ENCODE data around the gene ELOVL7.

DNA sequence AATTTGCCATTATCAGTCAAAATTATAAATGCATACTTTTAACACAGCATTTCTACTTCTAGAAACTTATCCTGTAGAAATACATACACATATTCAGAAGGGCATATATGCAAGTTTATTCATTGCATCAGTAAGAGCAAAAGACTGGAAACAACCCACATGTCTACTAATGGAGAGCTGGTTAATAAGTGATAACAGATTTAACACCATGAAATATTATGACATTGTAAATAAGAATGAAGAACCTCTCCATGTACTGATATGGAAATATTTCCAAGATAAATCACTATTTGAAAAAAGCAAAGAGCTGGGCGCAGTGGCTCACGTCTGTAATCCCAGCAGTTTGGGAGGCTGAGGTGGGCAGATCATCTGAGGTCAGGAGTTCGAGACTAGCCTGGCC lies 54.5 kb downstream of the ELOVL7 start:
- TF ChIP-seq, protein P1, sequence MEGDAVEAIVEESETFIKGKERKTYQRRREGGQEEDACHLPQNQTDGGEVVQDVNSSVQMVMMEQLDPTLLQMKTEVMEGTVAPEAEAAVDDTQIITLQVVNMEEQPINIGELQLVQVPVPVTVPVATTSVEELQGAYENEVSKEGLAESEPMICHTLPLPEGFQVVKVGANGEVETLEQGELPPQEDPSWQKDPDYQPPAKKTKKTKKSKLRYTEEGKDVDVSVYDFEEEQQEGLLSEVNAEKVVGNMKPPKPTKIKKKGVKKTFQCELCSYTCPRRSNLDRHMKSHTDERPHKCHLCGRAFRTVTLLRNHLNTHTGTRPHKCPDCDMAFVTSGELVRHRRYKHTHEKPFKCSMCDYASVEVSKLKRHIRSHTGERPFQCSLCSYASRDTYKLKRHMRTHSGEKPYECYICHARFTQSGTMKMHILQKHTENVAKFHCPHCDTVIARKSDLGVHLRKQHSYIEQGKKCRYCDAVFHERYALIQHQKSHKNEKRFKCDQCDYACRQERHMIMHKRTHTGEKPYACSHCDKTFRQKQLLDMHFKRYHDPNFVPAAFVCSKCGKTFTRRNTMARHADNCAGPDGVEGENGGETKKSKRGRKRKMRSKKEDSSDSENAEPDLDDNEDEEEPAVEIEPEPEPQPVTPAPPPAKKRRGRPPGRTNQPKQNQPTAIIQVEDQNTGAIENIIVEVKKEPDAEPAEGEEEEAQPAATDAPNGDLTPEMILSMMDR (IDR thresholded peaks at IDR 0.05; ENCODE audit: low read length) = no peak
- no peak for TF ChIP-seq EZH2 (IDR thresholded peaks at IDR 0.05; ENCODE audit: borderline replicate concordance, low read length)

Measured in OCI-LY1 (cell line).